ENCODE data around the gene NPAS2. TPM values are rescaled to one million over a fixed set of nuclear protein-coding genes. Genes with fewer than 3 reads are reported as not detected.

Gene NPAS2
- total RNA-seq, 3 donors from 2014 or later = 6.2 to 42.3 (median 22.5) TPM

- Histone ChIP-seq H3K27me3 (no peaks in the 10 kb centered on the region), H3K4me1 (no peaks in the 10 kb centered on the region), H3K36me3 (no peaks in the 10 kb centered on the region), H3K9me3 (no peaks in the 10 kb centered on the region), H3K4me3 (no peak overlapping the region), H3K27ac (no peak overlapping the region)
- no peak for DNase-seq (ENCODE audit: low spot score in 2 of 2)
- intact Hi-C loops (cut with DNase I; ENCODE audit: low total_unique reads) = no loop called here
- no peak for TF ChIP-seq CTCF (IDR thresholded peaks at IDR 0.05)
- no peak for TF ChIP-seq POLR2AphosphoS5 (IDR thresholded peaks at IDR 0.05)
- TF ChIP-seq POLR2A (IDR thresholded peaks at IDR 0.05) = no peak
Observed at GRCh38 chr2:100988630-100989417, 168.9 kb downstream of the NPAS2 start.

GRCh38 chr2:100989666-100990065 is 169.7 kb downstream of the NPAS2 start:
- Histone ChIP-seq H3K36me3 (no peaks in the 10 kb centered on the region), H3K27ac (no peak overlapping the region), H3K4me1 (no peaks in the 10 kb centered on the region), H3K27me3 (no peaks in the 10 kb centered on the region), H3K9me3 (no peaks in the 10 kb centered on the region), H3K4me3 (no peak overlapping the region)
- TF ChIP-seq POLR2A (IDR thresholded peaks at IDR 0.05) = no peak
- TF ChIP-seq CTCF (IDR thresholded peaks at IDR 0.05) = no peak
- TF ChIP-seq POLR2AphosphoS5 (IDR thresholded peaks at IDR 0.05) = no peak
- DNase-seq (ENCODE audit: low spot score in 2 of 2) = no peak
- intact Hi-C loops (cut with DNase I; ENCODE audit: low total_unique reads) = loop anchor here (10.0 kb wide), 1 partner anchor 265 kb away; no protein-coding TSS in a partner anchor

DNA sequence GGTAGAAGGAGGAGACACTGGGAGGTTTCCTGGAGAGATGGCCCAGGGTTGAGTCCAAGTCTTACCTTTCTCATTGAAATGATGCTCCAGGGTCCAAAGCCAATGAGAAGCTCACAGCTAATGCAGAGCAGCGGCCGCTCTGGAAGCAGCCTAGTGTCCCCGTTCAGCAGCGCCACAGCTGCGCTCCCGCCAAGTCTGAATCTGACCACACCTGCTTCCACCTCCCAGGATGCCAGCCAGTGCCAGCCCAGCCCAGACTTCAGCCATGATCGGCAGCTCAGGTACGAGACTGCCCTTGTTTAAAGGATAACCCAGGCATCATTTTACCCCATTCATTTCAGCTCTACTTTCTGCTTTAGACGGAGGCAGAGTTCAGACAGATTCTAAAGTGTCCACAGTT is 170.2 kb downstream of the NPAS2 start:
- no peak overlapping the region for H3K4me3 ChIP-seq
- DNase-seq (ENCODE audit: low spot score in 2 of 2) = no peak
- intact Hi-C loops (cut with DNase I; ENCODE audit: low total_unique reads) = loop anchor here (10.0 kb wide), 1 partner anchor 265 kb away; no protein-coding TSS in a partner anchor
- no peaks in the 10 kb centered on the region for H3K4me1 ChIP-seq
- no peak for TF ChIP-seq POLR2A (IDR thresholded peaks at IDR 0.05)
- no peak for TF ChIP-seq POLR2AphosphoS5 (IDR thresholded peaks at IDR 0.05)
- no peak for TF ChIP-seq CTCF (IDR thresholded peaks at IDR 0.05)
- H3K36me3 ChIP-seq = no peaks in the 10 kb centered on the region
- H3K9me3 ChIP-seq = no peaks in the 10 kb centered on the region
- H3K27ac ChIP-seq = no peak overlapping the region
- H3K27me3 ChIP-seq = no peaks in the 10 kb centered on the region

- H3K4me3 ChIP-seq = no peak overlapping the region
- H3K27ac ChIP-seq = no peak overlapping the region
- H3K27me3 ChIP-seq = no peaks in the 10 kb centered on the region
- H3K9me3 ChIP-seq = no peaks in the 10 kb centered on the region
- no peak for DNase-seq (ENCODE audit: low spot score in 2 of 2)
- H3K36me3 ChIP-seq = no peaks in the 10 kb centered on the region
- TF ChIP-seq POLR2A (IDR thresholded peaks at IDR 0.05) = no peak
- TF ChIP-seq POLR2AphosphoS5 (IDR thresholded peaks at IDR 0.05) = no peak
- no peak for TF ChIP-seq CTCF (IDR thresholded peaks at IDR 0.05)
- no peaks in the 10 kb centered on the region for H3K4me1 ChIP-seq
- intact Hi-C loops (cut with DNase I; ENCODE audit: low total_unique reads) = loop anchor here (10.0 kb wide), 1 partner anchor 266 kb away; no protein-coding TSS in a partner anchor
Observed at GRCh38 chr2:100990650-100991403, 170.9 kb downstream of the NPAS2 start.

- no peak for DNase-seq (ENCODE audit: low spot score in 2 of 2)
- H3K36me3 ChIP-seq = no peaks in the 10 kb centered on the region
- intact Hi-C loops (cut with DNase I; ENCODE audit: low total_unique reads) = loop anchor here (10.0 kb wide), 1 partner anchor 267 kb away; no protein-coding TSS in a partner anchor
- no peaks in the 10 kb centered on the region for H3K27me3 ChIP-seq
- H3K27ac ChIP-seq = no peak overlapping the region
- H3K4me3 ChIP-seq = no peak overlapping the region
- TF ChIP-seq CTCF (IDR thresholded peaks at IDR 0.05) = no peak
- no peak for TF ChIP-seq POLR2A (IDR thresholded peaks at IDR 0.05)
- TF ChIP-seq POLR2AphosphoS5 (IDR thresholded peaks at IDR 0.05) = no peak
- H3K9me3 ChIP-seq = no peaks in the 10 kb centered on the region
- H3K4me1 ChIP-seq = no peaks in the 10 kb centered on the region
Observed at GRCh38 chr2:100991404-100991773, 171.4 kb downstream of the NPAS2 start.

Data from breast epithelium (tissue), 4 donors.